Suppressor macrophage treated with lipopolysaccharide for 1 hour (primary cell): ENCODE data around the gene SNED1.
"Not testable (repeated sequence)": the region's sequence is repeated elsewhere in the genome, so short reads cannot be mapped to it uniquely, and the experiment has no call there.

ENCODE experiments used
- DNase-seq, 3 donors: peaks; one replicate each; pipeline ENCODE4 v3.0.0-alpha.2; 2020 to 2022

Gene SNED1

DNA sequence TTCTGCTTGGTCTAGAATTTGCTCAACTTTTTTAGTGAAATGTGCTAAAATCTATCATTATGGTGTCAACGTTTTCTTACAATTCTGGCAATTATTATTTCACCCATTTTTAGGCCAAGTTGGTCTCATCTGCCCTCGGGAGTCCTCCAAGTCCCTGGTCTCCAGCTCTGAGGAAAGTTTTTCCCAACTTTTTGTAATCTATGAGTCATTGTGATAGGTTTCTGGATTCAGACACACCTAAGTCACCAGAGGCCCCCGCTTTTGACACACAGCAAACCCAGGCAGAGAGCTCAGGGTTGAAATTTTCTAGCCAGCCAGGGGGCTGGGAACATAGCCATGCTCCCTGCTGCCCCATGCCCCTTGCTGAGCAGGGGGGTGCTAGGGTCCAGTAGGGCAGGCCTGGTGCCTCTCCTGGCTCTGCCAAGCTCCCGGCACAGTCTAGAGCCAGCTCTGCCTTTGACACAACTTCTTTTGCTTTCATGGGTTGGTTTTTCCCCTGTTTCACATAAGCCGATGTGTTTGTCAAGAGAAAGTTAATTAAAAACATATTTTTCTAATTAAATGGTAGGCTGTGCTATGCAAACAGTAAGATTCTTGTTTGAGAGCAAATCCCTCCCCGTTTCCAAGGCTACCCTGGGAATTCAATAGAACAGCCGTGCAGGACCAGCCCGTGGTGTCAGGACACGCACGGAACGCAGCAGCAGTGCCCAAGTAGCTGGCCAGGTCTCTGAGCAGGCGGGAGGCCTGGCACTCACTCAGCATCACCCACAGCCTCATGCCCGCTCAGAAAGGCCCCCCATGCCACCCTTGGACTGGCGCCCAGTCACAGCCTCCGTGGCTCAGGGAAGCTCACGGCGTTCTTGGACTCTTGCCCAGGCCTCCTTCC is 25.5 kb upstream of the SNED1 start:
- DNase-seq = no peak

DNA sequence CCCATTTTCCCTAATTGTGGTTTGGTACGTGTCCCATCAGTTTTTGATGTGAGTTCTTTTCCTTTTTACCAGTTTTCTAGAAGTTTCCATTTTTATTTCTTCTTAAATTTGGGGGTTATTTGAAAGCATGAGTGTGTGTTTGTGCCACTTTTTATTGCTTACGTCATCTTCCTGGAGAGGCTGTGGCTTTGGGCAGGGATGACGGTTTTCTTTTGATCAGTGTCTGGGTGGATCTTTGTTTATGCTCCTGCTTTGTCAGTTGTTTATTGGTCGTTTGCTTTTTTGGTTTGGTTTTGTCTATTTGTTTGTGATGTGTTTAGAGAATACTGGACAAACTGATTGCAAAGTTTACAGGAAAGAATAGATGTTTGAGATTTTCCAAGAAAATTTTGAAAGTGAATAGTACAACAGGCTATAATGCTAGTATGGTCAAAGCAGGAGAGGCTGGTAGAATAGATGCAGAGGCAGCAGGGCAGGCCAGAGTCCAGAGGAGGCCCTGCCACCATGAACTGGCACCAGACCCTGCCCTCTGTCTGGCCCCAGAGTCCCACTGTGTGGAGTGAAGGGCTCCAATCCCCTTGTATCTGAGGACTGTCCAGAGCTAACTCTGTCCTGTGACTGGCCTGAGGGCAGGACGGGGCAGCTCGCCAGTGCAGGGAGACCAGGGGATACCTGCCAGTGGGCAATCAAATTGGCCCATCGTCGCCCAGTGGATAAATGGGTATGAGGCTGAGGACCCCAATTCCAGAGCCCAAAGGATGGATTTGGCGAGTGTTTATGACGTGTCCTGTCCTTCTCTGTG is 23.4 kb upstream of the SNED1 start:
- no peak for DNase-seq

DNA sequence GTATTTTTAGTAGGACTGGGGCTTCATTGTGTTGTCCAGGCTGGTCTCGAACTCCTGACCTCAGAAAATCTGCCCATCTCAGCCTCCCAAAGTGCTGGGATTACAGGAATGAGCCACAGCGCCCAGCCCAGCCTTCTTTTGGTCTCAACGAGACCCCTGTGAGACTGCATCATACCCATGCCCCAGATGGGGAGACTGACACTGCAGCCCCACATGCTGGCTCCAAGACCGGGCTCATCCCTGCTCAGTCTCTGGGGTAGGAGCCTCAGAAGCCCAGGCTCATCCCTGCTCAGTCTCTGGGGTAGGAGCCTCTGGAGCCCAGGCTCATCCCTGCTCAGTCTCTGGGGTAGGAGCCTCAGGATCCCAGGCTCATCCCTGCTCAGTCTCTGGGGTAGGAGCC is 22.5 kb upstream of the SNED1 start:
- not testable (repeated sequence) for DNase-seq

DNA sequence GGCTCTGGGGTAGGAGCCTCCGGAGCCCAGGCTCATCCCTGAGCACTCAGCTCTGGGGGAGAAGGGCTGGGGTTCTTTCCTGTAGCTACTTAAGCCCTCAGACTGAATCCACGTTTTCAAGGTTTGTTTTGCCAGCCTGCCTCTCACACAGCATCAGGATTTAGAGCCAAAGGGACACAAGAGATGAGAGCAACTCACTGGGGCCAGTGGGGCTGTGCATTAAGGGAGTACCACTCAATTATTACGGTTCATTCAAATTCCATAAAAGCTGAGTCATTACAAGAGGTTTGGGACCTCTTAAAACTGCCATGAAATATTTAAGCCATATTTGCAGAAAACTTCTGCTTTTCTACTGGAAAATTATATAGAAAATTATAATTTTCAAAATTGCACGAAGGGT is 17.1 kb upstream of the SNED1 start:
- DNase-seq = no peak

DNA sequence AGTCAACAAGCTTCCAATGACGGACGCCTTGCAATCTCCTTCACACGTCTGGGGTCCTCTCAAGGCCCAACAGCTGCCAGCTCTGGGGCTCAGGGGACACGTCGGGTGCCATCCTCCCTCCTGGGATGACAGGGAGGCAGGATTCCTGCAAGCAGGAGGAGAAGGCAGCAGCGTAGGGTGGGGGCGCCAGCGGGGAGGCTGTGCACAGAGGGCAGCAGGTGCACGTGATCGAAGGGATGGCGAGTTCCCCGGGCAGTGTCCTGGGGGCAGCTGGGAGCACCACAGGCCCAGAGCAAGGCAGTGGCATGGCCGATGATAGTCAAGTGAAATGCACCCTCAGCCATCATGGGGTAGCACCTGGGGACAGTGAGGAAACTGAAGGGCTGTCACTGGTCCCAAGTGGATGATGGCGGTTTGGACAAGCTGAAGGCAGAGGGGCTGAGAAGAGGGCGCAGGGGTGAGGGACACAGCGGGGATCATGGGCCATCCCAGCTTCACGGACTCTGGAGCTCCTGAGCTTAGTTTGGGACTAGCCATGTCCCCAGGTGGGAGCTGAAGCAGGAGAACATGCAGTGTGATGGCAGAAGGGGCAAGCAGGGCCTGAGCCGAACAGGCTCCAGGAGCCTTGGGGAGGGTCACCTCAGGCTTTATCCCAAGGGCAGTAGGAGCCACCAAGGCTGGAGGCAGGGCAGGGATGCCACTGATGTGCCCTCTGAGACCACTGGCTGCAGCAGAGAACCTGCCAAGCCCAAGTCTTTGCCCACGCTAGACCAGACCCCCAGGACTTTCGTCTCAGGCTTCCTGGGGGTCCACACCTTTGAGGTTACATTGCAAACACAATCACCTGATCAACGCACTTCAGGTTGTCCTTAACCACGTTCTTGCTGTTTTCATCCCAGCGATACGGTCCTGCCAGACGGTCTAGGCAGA is 16.3 kb upstream of the SNED1 start:
- DNase-seq = no peak

DNA sequence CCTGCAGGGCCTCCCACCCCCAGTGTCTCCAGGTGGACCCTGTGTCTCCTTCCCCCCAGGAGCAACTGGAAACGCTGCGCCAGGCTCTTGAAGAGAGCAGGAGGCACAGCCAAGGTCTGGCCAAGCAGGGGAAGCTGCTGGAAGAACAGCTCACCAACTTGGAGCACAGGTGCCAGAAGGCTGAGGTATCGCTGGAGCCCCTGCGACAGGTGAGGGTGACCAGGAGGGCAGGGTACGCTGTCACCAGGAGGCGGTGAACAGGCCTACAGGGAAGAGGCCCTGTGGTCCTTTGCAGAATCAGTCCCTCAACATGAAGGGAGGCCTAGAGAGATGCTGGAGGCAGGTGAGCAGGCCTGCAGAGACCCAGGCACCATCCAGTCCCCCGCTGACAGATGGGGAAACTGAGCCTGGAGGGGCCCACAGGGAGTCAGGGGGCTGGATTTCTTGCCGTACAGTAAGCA is 15.6 kb upstream of the SNED1 start:
- no peak for DNase-seq

DNA sequence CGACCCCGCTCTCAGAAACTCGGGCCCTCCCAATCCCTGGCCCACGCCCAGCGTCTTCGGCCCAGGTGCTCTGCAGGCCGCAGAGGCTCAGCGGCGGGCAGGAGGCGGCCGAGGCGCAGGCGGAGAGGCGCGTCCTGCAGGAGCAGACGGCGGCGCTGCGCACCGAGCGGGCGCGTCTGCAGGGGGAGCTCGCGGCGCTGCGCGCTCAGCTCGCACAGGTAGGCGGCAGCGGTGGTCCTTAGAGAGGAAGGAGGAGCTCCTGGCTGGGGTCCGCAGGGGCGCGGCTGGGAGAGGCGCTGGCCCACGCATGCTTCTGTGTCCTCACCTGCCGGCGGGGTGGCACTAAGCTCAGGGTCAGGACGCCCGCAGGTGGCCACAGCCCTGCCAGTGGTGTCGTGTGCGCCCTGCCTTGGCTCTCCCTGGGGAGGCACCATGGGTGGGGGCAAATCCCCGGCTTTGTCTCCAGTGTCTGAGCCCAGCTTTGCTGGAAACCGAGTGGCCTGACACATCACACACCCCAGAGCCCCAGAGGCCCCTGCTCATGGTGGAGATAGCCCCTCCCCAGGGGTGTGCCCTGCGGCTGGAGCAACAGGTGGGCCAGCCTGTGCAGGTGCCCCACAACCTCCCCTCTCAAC is 14.9 kb upstream of the SNED1 start:
- DNase-seq = peak in 2 of 3 donors; percentile 33 to 65

DNA sequence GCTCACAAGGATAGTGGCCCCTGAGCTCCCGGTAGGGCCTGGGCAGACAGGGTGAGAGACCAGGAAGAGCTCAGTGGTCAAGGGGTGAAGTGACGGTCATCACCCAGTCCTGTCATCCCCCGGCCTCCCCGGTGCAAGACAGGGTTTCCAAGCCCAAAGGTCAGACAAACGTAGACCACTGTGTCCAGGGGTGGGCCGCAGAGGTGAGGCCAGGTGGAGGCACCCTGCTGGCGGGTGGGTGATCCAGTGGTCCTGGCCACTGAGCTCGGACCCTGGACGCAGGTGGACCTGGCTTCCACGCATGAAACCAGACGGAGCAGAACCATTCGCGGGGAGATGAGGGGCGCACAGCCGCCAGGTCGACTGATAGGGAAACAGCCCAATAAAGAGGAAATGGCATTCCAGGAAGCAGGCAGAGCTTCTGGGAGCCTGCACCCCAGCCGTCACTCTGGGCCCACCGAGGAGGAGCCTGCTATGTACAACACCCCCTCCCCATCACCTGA is 14.4 kb upstream of the SNED1 start:
- DNase-seq = no peak

DNA sequence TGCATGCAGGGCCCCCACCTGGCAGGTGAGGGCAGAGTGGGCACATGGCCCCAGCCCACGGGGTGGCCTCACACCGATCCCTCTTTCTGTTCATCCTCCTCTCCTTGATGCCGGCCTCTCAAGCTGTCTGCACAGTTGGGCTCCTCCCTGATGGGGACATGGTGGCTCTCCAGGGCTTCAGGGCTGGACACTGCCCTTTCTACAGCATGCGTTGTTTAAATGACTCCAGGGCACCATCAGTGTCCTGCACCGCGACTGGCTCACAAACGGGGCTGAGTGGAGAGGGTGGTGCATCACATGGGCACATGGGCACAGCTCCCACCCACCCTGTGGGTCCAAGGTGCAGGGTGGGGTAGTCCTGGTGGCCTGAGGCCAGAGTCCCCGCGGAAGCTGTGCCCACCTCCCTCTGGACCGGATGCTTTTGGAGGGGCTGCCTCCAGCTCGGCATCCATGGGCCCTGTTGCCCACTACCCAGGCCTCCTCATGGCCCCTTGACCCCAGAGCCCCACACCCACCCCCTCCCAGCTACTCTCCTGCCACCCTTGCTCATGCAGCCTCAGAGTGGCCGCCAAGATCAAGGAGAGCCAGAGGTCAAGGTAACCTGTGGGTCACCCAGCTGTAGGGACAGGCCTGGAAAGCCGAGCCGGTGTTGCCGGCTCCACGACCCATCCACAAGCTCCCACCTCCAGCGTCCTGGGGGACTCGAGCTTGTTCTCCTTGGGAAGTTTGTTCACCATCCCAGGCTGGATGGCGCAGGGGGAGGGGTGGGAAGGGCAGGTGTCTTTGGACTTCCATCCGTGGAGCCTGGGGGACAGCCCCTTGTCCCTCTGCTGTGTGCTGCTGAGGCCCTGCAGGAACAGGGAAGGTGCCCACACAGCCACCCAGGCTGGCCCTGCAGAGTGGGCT is 12.3 kb upstream of the SNED1 start:
- no peak for DNase-seq

DNA sequence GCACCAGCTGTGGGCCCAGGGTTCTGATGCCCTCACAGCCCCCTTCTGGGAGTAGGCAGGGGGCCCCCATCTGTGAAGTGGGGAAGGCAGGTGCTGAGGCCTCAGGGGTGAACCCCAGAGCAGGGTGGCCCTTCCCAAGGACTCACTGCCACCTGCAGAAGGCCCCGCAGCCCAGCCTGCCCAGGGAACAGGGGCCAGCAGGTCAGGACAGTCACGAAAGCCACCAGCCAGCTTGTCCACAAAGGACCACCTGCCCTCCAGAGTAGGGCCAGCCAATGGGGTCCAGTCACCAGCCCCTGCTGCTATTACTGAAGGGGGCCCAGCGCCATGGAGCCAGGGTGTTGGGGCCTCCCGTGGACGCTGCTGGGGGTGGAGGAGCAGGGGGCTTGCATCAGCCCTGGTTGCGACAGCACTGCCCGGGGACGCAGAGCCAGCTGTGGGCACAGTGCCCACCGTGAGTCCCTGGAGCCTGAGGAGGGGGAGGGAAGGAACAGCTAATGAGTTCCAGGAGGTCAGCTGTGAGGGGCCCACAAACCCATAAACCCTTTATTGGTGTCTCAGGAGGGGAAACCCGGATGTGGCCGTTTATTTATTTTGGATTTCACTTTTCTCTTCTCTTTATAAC is 11.5 kb upstream of the SNED1 start:
- DNase-seq = peak in 1 of 3 donors; percentile 11

DNA sequence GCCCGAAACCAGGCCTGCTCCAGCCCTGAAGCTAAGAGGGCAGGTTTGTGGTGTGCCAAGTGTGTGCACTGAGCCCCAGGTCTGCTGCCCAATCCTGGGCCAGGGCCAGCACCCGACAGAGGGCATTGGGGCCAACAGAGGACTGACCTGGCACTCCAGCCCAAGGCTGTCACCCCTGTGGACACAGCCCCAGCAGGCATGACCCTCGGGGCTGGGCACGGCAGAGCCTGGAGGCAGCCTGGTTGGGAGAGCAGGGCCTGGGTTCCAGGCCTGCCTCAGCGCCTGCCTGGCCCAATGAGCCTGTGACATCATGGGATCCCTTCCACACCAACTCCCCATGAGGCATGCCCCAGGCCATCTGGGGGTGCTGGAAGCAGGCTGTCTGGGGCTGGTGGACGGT is 10.8 kb upstream of the SNED1 start:
- no peak for DNase-seq

DNA sequence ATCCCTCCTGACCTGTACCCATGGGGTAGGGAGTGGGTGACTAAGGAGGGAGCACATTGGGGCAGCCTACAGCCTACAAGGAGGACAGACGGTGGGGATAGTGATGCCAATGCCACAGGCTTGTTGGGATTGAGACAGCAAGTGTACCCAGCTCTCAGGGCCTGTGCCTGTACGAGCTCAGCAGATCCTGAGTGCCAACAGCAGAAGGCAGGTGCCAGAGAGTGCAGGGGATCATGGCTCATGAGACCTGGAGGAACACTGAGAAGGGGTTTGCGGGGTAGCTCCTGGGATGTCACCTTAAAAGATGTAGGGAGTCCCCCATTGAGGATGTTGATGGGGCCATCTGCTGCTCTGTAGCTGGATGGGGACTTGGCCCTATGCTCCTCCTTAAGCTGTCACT is 10.3 kb upstream of the SNED1 start:
- DNase-seq = no peak

DNA sequence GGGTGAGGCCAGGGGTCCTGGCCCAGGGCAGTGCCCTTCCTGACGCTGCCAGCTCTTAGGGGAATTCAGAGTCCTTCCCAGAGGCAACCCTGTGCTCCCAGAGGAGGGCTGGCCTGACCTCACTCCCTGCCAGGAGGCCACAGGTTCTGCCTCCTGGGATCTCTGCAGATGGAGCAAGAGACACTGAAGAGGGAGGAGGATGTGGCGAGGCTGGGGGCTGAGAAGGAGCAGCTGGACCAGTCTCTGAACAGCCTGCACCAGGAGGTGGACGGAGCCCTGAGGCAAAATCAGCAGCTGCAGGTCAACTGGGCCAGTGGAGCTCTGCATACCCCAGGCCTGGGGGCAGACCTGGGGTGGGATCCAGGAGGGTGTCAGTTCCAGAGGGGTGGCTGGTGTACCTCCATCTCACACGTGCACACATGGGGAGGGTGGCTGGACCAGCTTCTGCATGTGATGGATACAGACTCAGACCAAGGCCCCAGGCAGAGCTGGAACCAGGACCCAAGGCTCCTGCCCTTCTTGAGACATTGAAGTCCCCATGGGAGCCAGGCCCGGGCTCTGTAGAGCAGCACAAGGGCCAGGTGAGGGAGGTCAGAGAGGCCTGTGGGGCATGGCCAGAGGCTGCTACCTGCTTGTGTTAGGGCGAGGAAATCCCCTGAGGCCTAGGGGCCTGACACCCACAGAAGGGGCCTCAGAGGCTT is 9.7 kb upstream of the SNED1 start:
- DNase-seq = no peak

DNA sequence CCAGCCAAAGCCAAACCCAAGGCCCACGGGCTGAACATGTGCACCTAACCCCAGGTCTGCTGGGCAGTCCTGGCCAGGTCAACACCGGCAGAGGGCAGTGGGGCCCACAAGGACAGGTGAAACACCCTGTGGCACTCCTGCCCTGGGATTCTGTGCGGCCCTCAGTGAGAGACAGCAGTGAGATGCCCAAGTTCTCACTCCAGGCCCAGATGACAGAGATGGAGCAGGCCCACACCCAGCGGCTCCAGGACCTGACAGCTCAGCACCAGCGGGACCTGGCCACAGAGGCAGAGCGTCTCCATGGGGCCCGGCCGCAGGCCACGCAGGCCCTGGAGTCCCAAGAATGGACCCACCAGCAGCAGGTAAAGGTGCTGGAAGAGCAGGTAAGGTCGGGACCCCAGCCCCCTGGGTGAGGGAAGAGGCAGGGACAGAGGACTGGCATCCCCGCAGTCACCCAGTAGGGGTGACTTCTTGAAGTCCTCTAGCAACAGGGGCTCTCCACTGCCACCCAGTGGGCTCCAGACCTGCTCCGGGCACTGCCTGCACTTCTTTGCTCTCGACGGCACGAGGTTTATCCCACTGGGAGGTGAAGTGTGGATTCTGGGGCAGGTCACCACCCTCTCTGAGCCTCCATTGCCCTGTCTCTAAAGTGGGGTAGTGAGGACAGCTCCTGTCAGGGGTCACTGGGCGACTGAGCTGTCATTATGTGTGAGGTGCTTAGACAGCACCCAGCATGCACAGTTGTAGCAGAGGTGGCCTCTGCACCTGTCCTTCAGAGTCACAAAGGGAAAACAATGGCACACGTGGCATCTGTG is 8.8 kb upstream of the SNED1 start:
- DNase-seq = peak; percentile 38 to 59 (median 39)

DNA sequence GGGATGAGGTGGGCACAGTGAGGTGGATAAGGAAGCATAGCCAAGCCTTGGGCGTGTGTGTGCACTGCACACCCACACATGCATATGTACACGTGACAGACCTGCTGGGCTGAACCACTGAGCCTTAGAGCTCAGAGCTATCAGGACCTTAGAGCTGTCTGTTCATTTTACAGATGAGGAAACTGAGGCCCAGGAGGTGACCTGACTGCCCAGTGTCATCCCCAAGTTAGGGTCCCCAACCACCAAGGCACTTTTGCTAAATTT is 8.2 kb upstream of the SNED1 start:
- no peak for DNase-seq

DNA sequence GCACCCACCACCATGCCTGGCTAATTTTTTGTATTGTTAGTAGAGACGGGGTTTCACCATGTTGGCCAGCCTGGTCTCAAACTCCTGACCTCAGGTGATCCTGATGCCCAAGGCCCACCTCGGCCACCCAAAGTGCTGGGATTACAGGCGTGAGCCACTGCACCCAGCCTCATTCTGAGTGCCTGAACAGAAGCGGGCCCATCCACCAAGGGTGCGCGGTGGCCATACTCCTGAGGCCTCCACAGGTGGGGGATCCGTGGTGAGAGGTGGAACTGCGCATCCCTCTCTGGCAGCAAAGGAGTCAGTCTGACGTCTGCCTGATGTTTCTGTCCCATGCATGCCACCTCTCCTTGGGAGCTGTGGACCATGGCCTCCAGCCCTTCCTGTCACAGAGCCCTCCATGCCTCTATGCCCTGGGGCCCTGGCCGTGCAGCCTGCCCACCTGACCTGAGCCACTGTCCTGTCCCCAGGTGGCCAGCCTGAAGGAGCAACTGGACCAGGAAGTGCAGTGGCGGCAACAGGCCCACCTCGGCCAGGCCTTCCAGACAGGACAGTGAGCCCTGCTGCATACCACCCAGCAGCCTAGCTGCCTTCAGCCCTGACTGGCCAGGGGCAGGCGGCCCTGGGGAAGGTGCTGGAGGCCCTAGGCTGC is 7.6 kb upstream of the SNED1 start:
- no peak for DNase-seq

DNA sequence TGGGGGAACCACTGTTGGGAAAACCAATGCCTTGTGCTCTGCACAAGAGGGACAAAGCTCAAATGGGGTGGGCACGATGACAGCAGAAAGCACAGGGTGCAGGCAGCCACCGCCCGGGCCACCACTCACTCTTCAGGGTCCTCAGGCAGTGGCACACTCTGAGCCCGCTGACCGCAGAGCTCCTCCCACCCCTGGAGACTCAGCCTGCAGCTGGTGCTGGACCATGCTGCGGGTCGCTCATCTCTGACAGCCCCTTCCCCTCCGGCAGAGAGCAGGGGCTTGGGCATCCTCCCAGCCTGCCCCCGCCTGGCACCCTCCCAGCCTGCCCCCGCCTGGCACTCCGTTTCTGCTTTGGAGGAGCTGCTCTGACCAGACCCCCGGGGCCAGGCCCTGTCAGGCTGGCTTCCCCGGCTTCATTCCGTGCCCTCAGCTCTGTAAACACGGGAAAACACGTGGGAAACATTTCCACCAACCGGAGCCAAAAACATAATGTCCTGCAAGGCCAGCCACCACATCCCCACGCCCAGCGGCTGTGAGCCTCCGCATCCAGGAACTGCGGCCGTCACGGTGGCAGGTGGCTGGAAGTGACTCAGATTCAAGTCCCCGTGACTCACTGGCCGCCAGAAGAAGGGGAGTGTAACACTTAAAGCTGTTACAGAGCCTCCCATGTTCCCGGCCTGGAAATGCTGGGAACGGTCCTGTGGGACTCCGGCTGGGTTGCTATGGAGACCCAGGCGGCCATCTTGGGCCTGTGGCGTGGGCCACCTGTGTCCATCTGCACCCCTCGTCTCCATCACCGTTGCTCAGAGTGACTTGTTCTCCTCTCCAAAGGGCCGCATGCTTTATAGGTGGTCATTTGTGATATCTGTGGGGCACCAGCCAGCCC is 6.8 kb upstream of the SNED1 start:
- peak; percentile 53 to 61 (median 54) for DNase-seq
